Neural cell (in vitro differentiated cells): ENCODE results near the gene GHRL. TPM values are rescaled to one million over a fixed set of nuclear protein-coding genes. Genes with fewer than 3 reads are reported as not detected.

Experiments used
- H2AFZ ChIP-seq: fragments of 200-600, 300-800 bp; sonication (generic), shearing (Covaris generic); 2 replicates; pipeline ENCODE4 v1.6.0; 2014; ENCODE audit warnings: low read depth, mild to moderate bottlenecking, antibody characterized with exemption, low read length, moderate library complexity
- H3F3A ChIP-seq: fragments of 200-600 bp; shearing (Covaris generic); 2 replicates; pipeline ENCODE4 v1.6.1; 2016; ENCODE audit warnings: mild to moderate bottlenecking, moderate library complexity, mixed read lengths, antibody characterized with exemption, low read length; ENCODE audit not compliant: insufficient read depth, poor library complexity, severe bottlenecking
- H3K27ac ChIP-seq: fragments of 200-600, 300-800 bp; sonication (generic), shearing (Covaris generic); 2 replicates; pipeline ENCODE4 v1.5.1; 2014; ENCODE audit warnings: mild to moderate bottlenecking, low read length, moderate library complexity
- H3K27me3 ChIP-seq: fragments of 300-800, 200-600 bp; sonication (generic), shearing (Covaris generic); 2 replicates; pipeline ENCODE4 v1.6.0; 2014; ENCODE audit warnings: mild to moderate bottlenecking, low read depth, low read length, moderate library complexity; ENCODE audit not compliant: insufficient read depth
- H3K36me3 ChIP-seq: fragments of 300-800, 200-600 bp; sonication (generic), shearing (Covaris generic); 2 replicates; pipeline ENCODE4 v1.5.1; 2014; ENCODE audit warnings: mild to moderate bottlenecking, antibody characterized with exemption, low read length, moderate library complexity; ENCODE audit not compliant: insufficient read depth
- H3K4me2 ChIP-seq: fragments of 300-800, 200-600 bp; sonication (generic), shearing (Covaris generic); 2 replicates; pipeline ENCODE4 v1.6.0; 2014; ENCODE audit warnings: mild to moderate bottlenecking, low read length
- H3K4me3 ChIP-seq: fragments of 300-800, 200-600 bp; sonication (generic), shearing (Covaris generic); 2 replicates; pipeline ENCODE4 v1.5.1; 2014; ENCODE audit warnings: mild to moderate bottlenecking, low read length, moderate library complexity
- H3K79me2 ChIP-seq: fragments of 200-600 bp; shearing (Covaris generic); replicated peaks from 2 replicates; pipeline ENCODE4 v1.6.0; 2014; ENCODE audit warnings: mild to moderate bottlenecking, low read length, moderate library complexity; ENCODE audit not compliant: insufficient read depth
- H3K9ac ChIP-seq: fragments of 300-800, 200-600 bp; sonication (generic), shearing (Covaris generic); 2 replicates; pipeline ENCODE4 v1.6.1; 2016; ENCODE audit warnings: mild to moderate bottlenecking, low read length, mixed read lengths
- H3K9me2 ChIP-seq: fragments of 200-600 bp; shearing (Covaris generic); 2 replicates; pipeline ENCODE4 v1.6.1; 2016; ENCODE audit warnings: mild to moderate bottlenecking, low read length, mixed read lengths; ENCODE audit not compliant: insufficient read depth
- H3K9me3 ChIP-seq: fragments of 200-600, 300-800 bp; sonication (generic), shearing (Covaris generic); 2 replicates; pipeline ENCODE4 v1.6.1; 2016; ENCODE audit warnings: mild to moderate bottlenecking, mixed run types, low read length, moderate library complexity, mixed read lengths
- H4K20me1 ChIP-seq: fragments of 200-600 bp; shearing (Covaris generic); 2 replicates; pipeline ENCODE4 v1.6.1; 2016; ENCODE audit warnings: mild to moderate bottlenecking, mixed run types; ENCODE audit not compliant: insufficient read depth
- CTCF ChIP-seq: fragments of 450-650 bp; IDR thresholded peaks from 2 replicates; pipeline ENCODE4 v1.5.1; 2014; ENCODE audit warnings: antibody characterized with exemption, mild to moderate bottlenecking, moderate library complexity; ENCODE audit not compliant: poor library complexity, severe bottlenecking
- EP300 ChIP-seq: fragments of 450-650 bp; conservative IDR thresholded peaks from 2 replicates; pipeline ENCODE4 v1.6.1; 2014; ENCODE audit warnings: antibody characterized with exemption, mild to moderate bottlenecking, moderate library complexity; ENCODE audit not compliant: poor library complexity, severe bottlenecking
- EZH2 ChIP-seq: fragments of 200-600, 300-800 bp; shearing (Covaris generic), sonication (generic); IDR thresholded peaks from 2 replicates; pipeline ENCODE4 v1.6.1; 2014; ENCODE audit warnings: antibody characterized with exemption, low read length, borderline replicate concordance, mild to moderate bottlenecking; ENCODE audit not compliant: insufficient read depth, poor library complexity, severe bottlenecking
- MXI1 ChIP-seq: fragments of 450-650 bp; conservative IDR thresholded peaks from 2 replicates; pipeline ENCODE4 v1.6.1; 2014; ENCODE audit warnings: antibody characterized with exemption, mild to moderate bottlenecking; ENCODE audit not compliant: poor library complexity, severe bottlenecking
- POLR2AphosphoS5 ChIP-seq: IDR thresholded peaks from 2 replicates; pipeline ENCODE4 v1.6.1; 2012
- RAD21 ChIP-seq: fragments of 450-650 bp; conservative IDR thresholded peaks from 2 replicates; pipeline ENCODE4 v1.6.1; 2014; ENCODE audit warnings: antibody characterized with exemption, mild to moderate bottlenecking, moderate library complexity
- REST ChIP-seq: IDR thresholded peaks from 2 replicates; pipeline ENCODE4 v1.6.1; 2012; ENCODE audit warnings: borderline replicate concordance
- SMC3 ChIP-seq: fragments of 450-650 bp; conservative IDR thresholded peaks from 2 replicates; pipeline ENCODE4 v1.6.1; 2014; ENCODE audit warnings: antibody characterized with exemption, mild to moderate bottlenecking, moderate library complexity; ENCODE audit not compliant: poor library complexity
- TAF1 ChIP-seq: IDR thresholded peaks from 2 replicates; pipeline ENCODE4 v1.6.1; 2012; ENCODE audit warnings: low read depth
- polyA plus RNA-seq: library from polyadenylated mRNA; depleted of rRNA; stranded (reverse); fragments of >200 nt; gene quantifications from 2 replicates; pipeline ENCODE4 v1.2.3, GENCODE V29; 2014

The GHRL gene
- polyA plus RNA-seq, 1 donor from 2014 or later, result 2.8 TPM

GRCh38 chr3:10288575-10288960, 4.2 kb downstream of the GHRL start:
- H4K20me1 ChIP-seq, result no peaks in the 10 kb centered on the region
- H3K9ac ChIP-seq, result no peak overlapping the region
- no peaks in the 10 kb centered on the region for H3K27me3 ChIP-seq
- no peaks in the 10 kb centered on the region for H3F3A ChIP-seq
- H3K79me2 ChIP-seq, result no peaks in the 10 kb centered on the region
- no peak overlapping the region for H3K4me2 ChIP-seq
- H3K36me3 ChIP-seq, result no peaks in the 10 kb centered on the region
- no peaks in the 10 kb centered on the region for H3K9me3 ChIP-seq
- H2AFZ ChIP-seq, result no peak overlapping the region
- TF ChIP-seq POLR2AphosphoS5 (no peak), EZH2 (no peak), RAD21 (no peak), REST (no peak), SMC3 (no peak), TAF1 (no peak), CTCF (no peak), EP300 (no peak), MXI1 (no peak)
- H3K4me3 ChIP-seq, result no peak overlapping the region
- no peaks in the 10 kb centered on the region for H3K9me2 ChIP-seq
- no peak overlapping the region for H3K27ac ChIP-seq

- Histone ChIP-seq H3K27ac (no peak overlapping the region), H3K4me3 (no peak overlapping the region), H3K9ac (no peak overlapping the region), H4K20me1 (no peaks in the 10 kb centered on the region), H3K9me2 (no peaks in the 10 kb centered on the region), H3K9me3 (no peaks in the 10 kb centered on the region), H3F3A (no peaks in the 10 kb centered on the region), H3K36me3 (no peaks in the 10 kb centered on the region), H3K27me3 (no peaks in the 10 kb centered on the region), H2AFZ (no peak overlapping the region), H3K4me2 (no peak overlapping the region), H3K79me2 (no peaks in the 10 kb centered on the region)
- TF ChIP-seq MXI1, result no peak
- TF ChIP-seq EP300, result no peak
- no peak for TF ChIP-seq RAD21
These were observed 4.7 kb downstream of the GHRL start for GRCh38 chr3:10287936-10288574.
